ENCODE data around the gene MAP1LC3B2. TPM values are rescaled to one million over a fixed set of nuclear protein-coding genes. Genes with fewer than 3 reads are reported as not detected.
A peak's percentile ranks its signal among the peaks of the same experiment; 100 is the strongest.

The MAP1LC3B2 gene
- total and polyA plus RNA-seq, 2 donors from 2014 or later: 2.1 to 4.5 TPM

DNA sequence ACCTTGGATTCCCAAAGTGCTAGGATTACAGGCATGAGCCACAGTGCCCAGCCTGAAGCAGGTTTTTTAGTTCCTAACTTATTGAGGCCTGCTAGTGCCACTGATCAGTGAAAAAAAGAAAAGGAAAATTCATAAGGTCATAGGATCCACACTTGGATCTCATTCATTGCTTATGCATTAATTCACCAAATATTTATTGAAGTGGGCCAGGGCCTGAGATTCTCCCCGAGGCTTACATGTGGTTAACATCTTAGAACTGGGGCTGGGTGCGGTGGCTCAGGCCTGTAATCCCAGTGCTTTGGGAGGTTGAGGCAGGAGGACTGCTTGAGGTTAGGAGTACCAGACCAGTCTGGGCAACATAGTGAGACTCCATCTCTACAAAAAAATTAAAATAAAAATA lies 29.5 kb upstream of the MAP1LC3B2 start:
- Histone ChIP-seq H3K9me3 (ENCODE audit: control insufficient read depth in 2 of 3, insufficient read depth in 1 of 3, low read length in 3 of 3) (no peaks in the 10 kb centered on the region), H3K27me3 (ENCODE audit: control insufficient read depth, insufficient read depth, low read length) (no peaks in the 10 kb centered on the region), H3K9ac (ENCODE audit: low read length in 3 of 3) (no peak overlapping the region), H3K4me1 (ENCODE audit: control insufficient read depth in 2 of 3, insufficient read depth in 2 of 3, low read depth in 1 of 3, low read length in 3 of 3) (peaks cover 1 to 4% (median 3%) of the 10 kb centered on the region in 3 donors), H3K4me3 (ENCODE audit: low read length in 3 of 3) (no peak overlapping the region), H3K27ac (ENCODE audit: low read depth in 2 of 2, low read length in 2 of 2) (no peak overlapping the region), H3K36me3 (ENCODE audit: control insufficient read depth in 2 of 3, insufficient read depth in 3 of 3, low read length in 3 of 3) (no peaks in the 10 kb centered on the region)
- intact Hi-C loops (cut with DNase I): no loop called here
- no peak for DNase-seq
- no peak for FAIRE-seq
- no peak for TF ChIP-seq CTCF (IDR thresholded peaks at IDR 0.05; ENCODE audit: borderline replicate concordance, extremely low read depth, insufficient read depth)

- no peaks in the 10 kb centered on the region for H3K9me3 ChIP-seq (ENCODE audit: control insufficient read depth in 2 of 3, insufficient read depth in 1 of 3, low read length in 3 of 3)
- FAIRE-seq (no peak), DNase-seq (no peak)
- H3K36me3 ChIP-seq (ENCODE audit: control insufficient read depth in 2 of 3, insufficient read depth in 3 of 3, low read length in 3 of 3): no peaks in the 10 kb centered on the region
- no peak for TF ChIP-seq CTCF (IDR thresholded peaks at IDR 0.05; ENCODE audit: borderline replicate concordance, extremely low read depth, insufficient read depth)
- no peak overlapping the region for H3K4me3 ChIP-seq (ENCODE audit: low read length in 3 of 3)
- intact Hi-C loops (cut with DNase I): no loop called here
- H3K27me3 ChIP-seq (ENCODE audit: control insufficient read depth, insufficient read depth, low read length): no peaks in the 10 kb centered on the region
- H3K9ac ChIP-seq (ENCODE audit: low read length in 3 of 3): peak overlapping the region in 1 of 3 donors; percentile 9
- no peak overlapping the region for H3K27ac ChIP-seq (ENCODE audit: low read depth in 2 of 2, low read length in 2 of 2)
- H3K4me1 ChIP-seq (ENCODE audit: control insufficient read depth in 2 of 3, insufficient read depth in 2 of 3, low read depth in 1 of 3, low read length in 3 of 3): peaks cover 0 to 4% (median 3%) of the 10 kb centered on the region in 3 donors
Measured at GRCh38 chr12:116532428-116532827, 26.8 kb upstream of the MAP1LC3B2 start.

DNA sequence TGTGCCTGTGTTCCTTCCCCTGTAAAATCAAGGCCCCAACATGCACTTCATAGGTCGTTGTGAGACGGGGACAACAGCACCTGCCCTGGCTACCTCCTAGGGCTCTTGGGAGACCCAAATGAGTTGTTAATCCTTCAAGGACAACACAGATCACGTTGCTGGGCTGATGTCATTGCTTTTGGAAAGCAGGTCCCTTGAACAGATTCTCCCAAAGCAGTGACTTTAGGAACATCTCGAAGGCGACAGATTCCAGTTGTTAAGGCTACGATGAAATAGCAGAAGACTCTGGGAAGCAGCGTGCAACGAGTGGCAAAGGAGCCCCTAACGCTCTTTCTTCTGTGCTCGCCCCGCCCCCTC lies 26.2 kb upstream of the MAP1LC3B2 start:
- H3K4me3 ChIP-seq (ENCODE audit: low read length in 3 of 3): peak overlapping the region in 2 of 3 donors; percentile 68 to 80
- intact Hi-C loops (cut with DNase I): no loop called here
- H3K27ac ChIP-seq (ENCODE audit: low read depth in 2 of 2, low read length in 2 of 2): peak overlapping the region in 1 of 2 donors; percentile 71
- no peaks in the 10 kb centered on the region for H3K36me3 ChIP-seq (ENCODE audit: control insufficient read depth in 2 of 3, insufficient read depth in 3 of 3, low read length in 3 of 3)
- peak overlapping the region in 1 of 3 donors; percentile 9 for H3K9ac ChIP-seq (ENCODE audit: low read length in 3 of 3)
- H3K9me3 ChIP-seq (ENCODE audit: control insufficient read depth in 2 of 3, insufficient read depth in 1 of 3, low read length in 3 of 3): no peaks in the 10 kb centered on the region
- no peak for FAIRE-seq
- no peak for DNase-seq
- no peak for TF ChIP-seq CTCF (IDR thresholded peaks at IDR 0.05; ENCODE audit: borderline replicate concordance, extremely low read depth, insufficient read depth)
- H3K4me1 ChIP-seq (ENCODE audit: control insufficient read depth in 2 of 3, insufficient read depth in 2 of 3, low read depth in 1 of 3, low read length in 3 of 3): peaks cover 0 to 4% (median 3%) of the 10 kb centered on the region in 3 donors
- no peaks in the 10 kb centered on the region for H3K27me3 ChIP-seq (ENCODE audit: control insufficient read depth, insufficient read depth, low read length)

Data from kidney (tissue), 14 donors.